Suprapubic skin (tissue), 4 donors: ENCODE data around the gene GADD45A.

Experiments used
- POLR2A ChIP-seq, 2 donors: fragments of 450-650 bp; IDR thresholded peaks; one replicate each; pipeline ENCODE4 v1.6.1; 2017; ENCODE audit warnings: antibody characterized with exemption in 2 of 2, mild to moderate bottlenecking in 2 of 2, moderate library complexity in 2 of 2
- POLR2AphosphoS5 ChIP-seq, 3 donors: sonication (generic); formaldehyde crosslinking; IDR thresholded peaks; one replicate each; pipeline ENCODE4 v1.6.1; 2017; ENCODE audit warnings: antibody characterized with exemption in 3 of 3
- TF ChIP-seq, protein P1 (sequence below), 2 donors: fragments of 200-600 bp in 1 of 2; fragments of 450-650 bp in 1 of 2; sonication (generic) in 1 of 2; IDR thresholded peaks; one replicate each; pipeline ENCODE4 v1.5.1; 2016 to 2019; ENCODE audit warnings: antibody characterized with exemption in 2 of 2, mild to moderate bottlenecking in 1 of 2, moderate library complexity in 1 of 2

- no peak for TF ChIP-seq POLR2AphosphoS5 (IDR thresholded peaks at IDR 0.05)
- TF ChIP-seq, protein P1, sequence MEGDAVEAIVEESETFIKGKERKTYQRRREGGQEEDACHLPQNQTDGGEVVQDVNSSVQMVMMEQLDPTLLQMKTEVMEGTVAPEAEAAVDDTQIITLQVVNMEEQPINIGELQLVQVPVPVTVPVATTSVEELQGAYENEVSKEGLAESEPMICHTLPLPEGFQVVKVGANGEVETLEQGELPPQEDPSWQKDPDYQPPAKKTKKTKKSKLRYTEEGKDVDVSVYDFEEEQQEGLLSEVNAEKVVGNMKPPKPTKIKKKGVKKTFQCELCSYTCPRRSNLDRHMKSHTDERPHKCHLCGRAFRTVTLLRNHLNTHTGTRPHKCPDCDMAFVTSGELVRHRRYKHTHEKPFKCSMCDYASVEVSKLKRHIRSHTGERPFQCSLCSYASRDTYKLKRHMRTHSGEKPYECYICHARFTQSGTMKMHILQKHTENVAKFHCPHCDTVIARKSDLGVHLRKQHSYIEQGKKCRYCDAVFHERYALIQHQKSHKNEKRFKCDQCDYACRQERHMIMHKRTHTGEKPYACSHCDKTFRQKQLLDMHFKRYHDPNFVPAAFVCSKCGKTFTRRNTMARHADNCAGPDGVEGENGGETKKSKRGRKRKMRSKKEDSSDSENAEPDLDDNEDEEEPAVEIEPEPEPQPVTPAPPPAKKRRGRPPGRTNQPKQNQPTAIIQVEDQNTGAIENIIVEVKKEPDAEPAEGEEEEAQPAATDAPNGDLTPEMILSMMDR (IDR thresholded peaks at IDR 0.05), result no peak
- no peak for TF ChIP-seq POLR2A (IDR thresholded peaks at IDR 0.05)
Measured at GRCh38 chr1:67668660-67669059, 16.3 kb upstream of the GADD45A start.
